DMS 273 (cell line): ENCODE measurements around the gene OPN3.

ENCODE experiments used
- DNase-seq: peaks from one replicate; lab custom pipeline; 2025; ENCODE audit not compliant: unreplicated experiment; lab: John Stamatoyannopoulos, UW

The OPN3 gene

GRCh38 chr1:241622669-241623068, 17.5 kb downstream of the OPN3 start:
- DNase-seq = no peak

GRCh38 chr1:241617426-241617825, 22.7 kb downstream of the OPN3 start:
- DNase-seq = no peak

GRCh38 chr1:241615043-241615974, 24.9 kb downstream of the OPN3 start:
- no peak for DNase-seq

- no peak for DNase-seq
Observed at GRCh38 chr1:241614572-241614971, 25.6 kb downstream of the OPN3 start.

GRCh38 chr1:241614144-241614543, 26.0 kb downstream of the OPN3 start:
- no peak for DNase-seq

GRCh38 chr1:241612533-241613477, 27.4 kb downstream of the OPN3 start:
- DNase-seq = no peak

GRCh38 chr1:241611736-241612135, 28.4 kb downstream of the OPN3 start:
- no peak for DNase-seq

- peak; percentile 83 for DNase-seq
Observed at GRCh38 chr1:241611063-241611462, 29.1 kb downstream of the OPN3 start.

GRCh38 chr1:241610056-241610815, 29.9 kb downstream of the OPN3 start:
- DNase-seq = peak; percentile 91

- DNase-seq = no peak
Observed at GRCh38 chr1:241608379-241609033, 31.7 kb downstream of the OPN3 start.

GRCh38 chr1:241607497-241607896, 32.7 kb downstream of the OPN3 start:
- DNase-seq = no peak

- DNase-seq = no peak
Observed at GRCh38 chr1:241606544-241606943, 33.6 kb downstream of the OPN3 start.

- peak; percentile 21 for DNase-seq
Observed at GRCh38 chr1:241605146-241605805, 34.9 kb downstream of the OPN3 start.

- no peak for DNase-seq
Observed at GRCh38 chr1:241603731-241604245, 36.4 kb downstream of the OPN3 start.

GRCh38 chr1:241600496-241600901, 39.7 kb downstream of the OPN3 start:
- DNase-seq = no peak

- DNase-seq = no peak
Observed at GRCh38 chr1:241598249-241598648, 41.9 kb downstream of the OPN3 start.

GRCh38 chr1:241596633-241597032, 43.5 kb downstream of the OPN3 start:
- DNase-seq = no peak

- DNase-seq = no peak
Observed at GRCh38 chr1:241593186-241593585, 47.0 kb downstream of the OPN3 start.

GRCh38 chr1:241592273-241592958, 47.8 kb downstream of the OPN3 start:
- no peak for DNase-seq
